Measurements from ENCODE around the gene OSBP.
A peak's percentile ranks its signal among the peaks of the same experiment; 100 is the strongest.

DNA sequence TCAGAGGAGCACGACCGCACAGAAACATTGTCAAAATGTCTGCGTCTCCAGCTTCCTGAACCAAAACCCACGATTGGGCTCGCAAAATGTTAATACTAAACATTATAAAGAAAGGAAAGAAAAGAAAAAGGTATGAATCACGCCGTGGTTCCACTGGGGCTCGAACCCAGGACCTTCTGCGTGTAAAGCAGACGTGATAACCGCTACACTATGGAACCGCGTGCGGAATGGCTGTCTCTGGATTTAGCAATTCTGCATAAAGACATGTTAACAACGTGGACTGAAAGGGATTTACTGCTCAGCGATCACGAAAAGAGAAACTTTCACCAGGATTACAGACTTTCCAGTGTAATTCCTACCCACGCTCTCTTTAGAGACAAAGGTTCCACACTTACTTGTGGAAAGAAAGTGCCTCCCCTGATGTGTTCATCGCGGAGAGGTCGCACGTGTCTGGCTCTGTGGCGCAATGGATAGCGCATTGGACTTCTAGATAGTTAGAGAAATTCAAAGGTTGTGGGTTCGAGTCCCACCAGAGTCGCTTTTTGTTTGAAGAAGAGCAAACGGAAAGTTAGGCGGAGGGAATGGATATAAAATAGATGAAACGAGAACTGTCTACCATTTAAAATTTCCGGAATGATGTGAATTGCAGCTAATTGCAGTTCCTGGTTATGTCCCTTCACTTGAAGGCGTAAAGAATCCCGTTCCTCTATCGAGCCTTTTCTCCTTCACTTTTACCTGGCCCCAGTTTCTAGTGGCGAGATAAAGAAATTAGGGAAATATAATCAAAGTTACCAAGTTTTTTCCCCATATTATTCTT, 64.5 kb downstream of the OSBP start:
- no peak for TF ChIP-seq CTCF (IDR thresholded peaks at IDR 0.05)
- no peak for TF ChIP-seq EP300 (IDR thresholded peaks at IDR 0.05)
- TF ChIP-seq POLR2A (IDR thresholded peaks at IDR 0.05) = no peak
- peak; percentile 16 to 50 (median 29) for TF ChIP-seq POLR2AphosphoS5 (IDR thresholded peaks at IDR 0.05)

All from stomach (tissue), 4 donors.